Loucy (cell line): ENCODE data around the gene WNT8A.

Experiments
- CTCF ChIP-seq: fragments of 200-600 bp; sonication (generic); conservative IDR thresholded peaks from 2 replicates; pipeline ENCODE4 v1.5.1; 2014; ENCODE audit warnings: mild to moderate bottlenecking, antibody characterized with exemption, low read length
- EZH2phosphoT487 ChIP-seq: fragments of 200-600 bp; IDR thresholded peaks from 2 replicates; pipeline ENCODE4 v1.6.1; 2018; ENCODE audit warnings: antibody characterized with exemption, mild to moderate bottlenecking, moderate library complexity, borderline replicate concordance

GRCh38 chr5:138064526-138064925, 19.3 kb upstream of the WNT8A start:
- no peak for TF ChIP-seq CTCF
- no peak for TF ChIP-seq EZH2phosphoT487
